Suprapubic skin (tissue), 4 donors: Measurements from ENCODE around the gene NOX3. TPM values are rescaled to one million over a fixed set of nuclear protein-coding genes. Genes with fewer than 3 reads are reported as not detected.

Experiments used
- DNase-seq, 2 donors: peaks; one replicate each; pipeline ENCODE4 v3.0.0-alpha.2; 2019; ENCODE audit warnings: low spot score in 2 of 2
- H3K27ac ChIP-seq: fragments of 200-600 bp; sonication (generic); one replicate; pipeline ENCODE4 v1.5.1; 2019
- H3K27me3 ChIP-seq: fragments of 200-600 bp; sonication (generic); one replicate; pipeline ENCODE4 v1.5.1; 2019
- H3K36me3 ChIP-seq: fragments of 200-600 bp; sonication (generic); one replicate; pipeline ENCODE4 v1.5.1; 2019
- H3K4me1 ChIP-seq: fragments of 200-600 bp; sonication (generic); one replicate; pipeline ENCODE4 v1.5.1; 2019
- H3K4me3 ChIP-seq: fragments of 200-600 bp; sonication (generic); one replicate; pipeline ENCODE4 v1.5.1; 2019; ENCODE audit warnings: mild to moderate bottlenecking
- H3K9me3 ChIP-seq: fragments of 200-600 bp; sonication (generic); one replicate; pipeline ENCODE4 v1.5.1; 2019
- CTCF ChIP-seq, 2 donors: fragments of 200-600 bp in 1 of 2; fragments of 450-650 bp in 1 of 2; sonication (generic) in 1 of 2; IDR thresholded peaks; one replicate each; pipeline ENCODE4 v1.5.1; 2016 to 2019; ENCODE audit warnings: antibody characterized with exemption in 2 of 2, mild to moderate bottlenecking in 1 of 2, moderate library complexity in 1 of 2
- EP300 ChIP-seq: sonication (generic); formaldehyde crosslinking; IDR thresholded peaks from one replicate; pipeline ENCODE4 v1.6.1; 2017; ENCODE audit warnings: antibody characterized with exemption
- POLR2A ChIP-seq, 2 donors: fragments of 450-650 bp; IDR thresholded peaks; one replicate each; pipeline ENCODE4 v1.6.1; 2017; ENCODE audit warnings: antibody characterized with exemption in 2 of 2, mild to moderate bottlenecking in 2 of 2, moderate library complexity in 2 of 2
- POLR2AphosphoS5 ChIP-seq, 3 donors: sonication (generic); formaldehyde crosslinking; IDR thresholded peaks; one replicate each; pipeline ENCODE4 v1.6.1; 2017; ENCODE audit warnings: antibody characterized with exemption in 3 of 3
- WGBS: methylation state at CpG from one replicate; pipeline ENCODE4 v1.1.5; 2018; 5-methylcytosine and 5-hydroxymethylcytosine counted together
- total RNA-seq, 4 donors: library from RNA; depleted of rRNA; stranded (reverse); fragments of >200 nt; gene quantifications; one replicate each; pipeline ENCODE4 v1.1.0, GENCODE V29; 2016

NOX3 gene
- total RNA-seq, 4 donors from 2014 or later, result not detected

DNA sequence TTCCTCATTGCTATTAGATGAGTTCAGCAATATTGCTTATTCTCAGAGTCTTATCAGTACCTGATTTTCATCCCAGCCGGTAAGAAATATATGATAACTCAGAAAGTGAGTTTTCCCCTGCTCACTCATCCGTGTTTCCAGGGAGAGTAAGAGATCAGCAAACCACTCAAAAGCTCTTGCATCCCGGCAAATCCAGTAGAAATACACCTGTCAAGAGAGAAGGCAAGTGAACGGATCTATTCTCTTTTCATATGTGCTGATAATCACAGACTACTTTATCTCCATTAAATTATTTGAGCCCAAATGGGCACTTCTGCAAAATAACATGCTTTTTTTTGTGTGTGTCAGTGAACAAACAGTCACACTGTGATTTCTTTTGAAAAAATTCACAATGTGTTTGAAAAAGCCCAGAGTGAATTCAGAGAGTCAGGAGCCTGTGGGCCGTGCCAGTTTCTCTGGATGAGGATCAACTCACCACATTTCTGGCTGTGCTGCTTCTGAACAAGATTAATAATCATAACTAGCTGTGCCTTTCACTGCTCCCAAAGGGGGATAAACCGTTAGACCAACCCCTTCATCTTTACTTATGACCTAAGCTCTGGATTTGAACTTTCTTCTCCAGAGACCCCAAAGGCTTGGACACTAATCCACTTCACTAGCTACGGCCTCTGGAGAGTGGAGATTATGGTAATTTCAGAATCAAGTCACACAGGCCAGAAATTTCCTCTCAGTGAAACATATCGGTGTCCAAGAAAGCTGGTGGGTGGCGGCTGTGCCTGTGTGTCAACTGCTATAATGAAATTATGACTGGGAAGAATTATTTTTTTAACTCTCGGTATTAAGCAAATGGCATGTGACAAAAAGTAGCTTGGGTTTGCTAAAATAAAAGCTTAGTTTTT lies 44.2 kb downstream of the NOX3 start:
- TF ChIP-seq POLR2AphosphoS5 (IDR thresholded peaks at IDR 0.05) (no peak), EP300 (no peak), POLR2A (IDR thresholded peaks at IDR 0.05) (no peak), CTCF (IDR thresholded peaks at IDR 0.05) (no peak)
- H3K9me3 ChIP-seq, result no peaks in the 10 kb centered on the region
- H3K27ac ChIP-seq, result no peak overlapping the region
- H3K4me1 ChIP-seq, result no peaks in the 10 kb centered on the region
- H3K36me3 ChIP-seq, result no peaks in the 10 kb centered on the region
- DNase-seq, result no peak
- WGBS, result 67% methylated on average over 10 of the region's 10 CpGs
- H3K27me3 ChIP-seq, result no peaks in the 10 kb centered on the region
- H3K4me3 ChIP-seq, result no peak overlapping the region

DNA sequence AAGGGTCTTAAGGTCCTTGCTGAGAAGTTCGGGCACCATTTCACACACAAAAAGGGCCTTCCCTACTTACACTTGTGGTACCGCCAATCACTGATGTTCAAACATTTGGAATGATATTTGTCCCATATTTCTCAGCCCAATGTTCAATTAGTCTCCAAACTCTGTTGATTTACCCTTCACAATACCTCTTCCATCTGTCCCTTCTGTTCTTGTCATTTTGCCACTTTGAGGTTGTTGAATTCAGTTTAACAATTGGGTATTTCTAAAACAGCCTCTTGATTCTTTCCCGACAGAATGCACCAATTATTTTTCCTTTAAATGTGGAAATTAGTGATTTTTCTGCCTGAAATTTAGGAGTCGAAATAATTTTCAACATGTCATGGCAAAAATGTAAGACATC lies 46.2 kb downstream of the NOX3 start:
- no peak for TF ChIP-seq EP300
- no peak for TF ChIP-seq POLR2A (IDR thresholded peaks at IDR 0.05)
- TF ChIP-seq POLR2AphosphoS5 (IDR thresholded peaks at IDR 0.05), result no peak
- no peak for TF ChIP-seq CTCF (IDR thresholded peaks at IDR 0.05)
- 78% methylated on average over 4 of the region's 4 CpGs for WGBS
- H3K27me3 ChIP-seq, result peaks cover 7% of the 10 kb centered on the region
- H3K27ac ChIP-seq, result no peak overlapping the region
- H3K9me3 ChIP-seq, result no peaks in the 10 kb centered on the region
- H3K4me3 ChIP-seq, result no peak overlapping the region
- H3K4me1 ChIP-seq, result no peaks in the 10 kb centered on the region
- no peak for DNase-seq
- H3K36me3 ChIP-seq, result no peaks in the 10 kb centered on the region

GRCh38 chr6:155408981-155409380 lies 46.7 kb downstream of the NOX3 start:
- no peaks in the 10 kb centered on the region for H3K36me3 ChIP-seq
- no peak for DNase-seq
- no peak overlapping the region for H3K27ac ChIP-seq
- peaks cover 7% of the 10 kb centered on the region for H3K27me3 ChIP-seq
- H3K4me1 ChIP-seq, result no peaks in the 10 kb centered on the region
- TF ChIP-seq EP300 (no peak), CTCF (IDR thresholded peaks at IDR 0.05) (no peak), POLR2A (IDR thresholded peaks at IDR 0.05) (no peak), POLR2AphosphoS5 (IDR thresholded peaks at IDR 0.05) (no peak)
- WGBS, result 89% methylated on average over 9 of the region's 9 CpGs
- H3K9me3 ChIP-seq, result no peaks in the 10 kb centered on the region
- H3K4me3 ChIP-seq, result no peak overlapping the region

DNA sequence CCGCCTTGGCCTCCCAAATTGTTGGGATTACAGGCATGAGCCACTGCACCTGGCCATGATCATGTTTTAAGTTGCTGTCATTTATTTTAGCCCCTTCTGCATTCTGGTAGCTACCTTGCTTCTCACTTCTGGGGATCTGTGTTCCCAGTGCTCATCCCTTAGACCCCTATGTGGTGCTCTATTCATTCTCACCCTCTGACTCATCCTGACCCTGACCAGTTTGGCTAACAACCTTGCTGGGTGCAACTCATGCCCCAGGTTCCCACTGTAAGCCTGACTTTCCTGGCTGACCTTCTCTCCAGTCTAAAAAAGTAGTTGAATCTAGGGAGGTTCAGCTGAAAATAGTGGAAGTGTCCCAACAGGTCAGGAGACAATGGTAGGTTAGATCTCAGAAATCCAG lies 47.4 kb downstream of the NOX3 start:
- no peak for DNase-seq
- Histone ChIP-seq H3K27ac (no peak overlapping the region), H3K9me3 (no peaks in the 10 kb centered on the region), H3K4me1 (no peaks in the 10 kb centered on the region), H3K4me3 (no peak overlapping the region), H3K27me3 (peaks cover 7% of the 10 kb centered on the region), H3K36me3 (no peaks in the 10 kb centered on the region)
- WGBS, result 100% methylated on average over 1 of the region's 1 CpG
- TF ChIP-seq POLR2AphosphoS5 (IDR thresholded peaks at IDR 0.05), result no peak
- TF ChIP-seq CTCF (IDR thresholded peaks at IDR 0.05), result no peak
- no peak for TF ChIP-seq POLR2A (IDR thresholded peaks at IDR 0.05)
- TF ChIP-seq EP300, result no peak

- no peak for TF ChIP-seq CTCF (IDR thresholded peaks at IDR 0.05)
- no peak for TF ChIP-seq EP300
- TF ChIP-seq POLR2A (IDR thresholded peaks at IDR 0.05), result no peak
- TF ChIP-seq POLR2AphosphoS5 (IDR thresholded peaks at IDR 0.05), result no peak
- no peaks in the 10 kb centered on the region for H3K36me3 ChIP-seq
- no peak overlapping the region for H3K4me3 ChIP-seq
- H3K27ac ChIP-seq, result no peak overlapping the region
- no peaks in the 10 kb centered on the region for H3K9me3 ChIP-seq
- peaks cover 7% of the 10 kb centered on the region for H3K27me3 ChIP-seq
- no peak for DNase-seq
- H3K4me1 ChIP-seq, result no peaks in the 10 kb centered on the region
- WGBS, result 86% methylated on average over 1 of the region's 1 CpG
These were observed 48.8 kb downstream of the NOX3 start for GRCh38 chr6:155406801-155407200.
